H9 (cell line): ENCODE measurements around the gene ERF. TPM values are rescaled to one million over a fixed set of nuclear protein-coding genes. Genes with fewer than 3 reads are reported as not detected.

Experiments used
- DNase-seq: peaks from one replicate; pipeline ENCODE4 v3.0.0-alpha.2; 2017
- H2AFZ ChIP-seq: one replicate; pipeline ENCODE4 v1.6.1; 2013; ENCODE audit warnings: mild to moderate bottlenecking, low read length, control low read depth, moderate library complexity
- H2AK5ac ChIP-seq: 2 replicates; pipeline ENCODE4 v1.6.1; 2013; ENCODE audit warnings: low read length, control low read depth, mixed read lengths; ENCODE audit not compliant: insufficient read length
- H2BK120ac ChIP-seq: one replicate; pipeline ENCODE4 v1.6.1; 2013; ENCODE audit warnings: low read depth, mild to moderate bottlenecking, low read length, control low read depth, inconsistent platforms; ENCODE audit not compliant: poor library complexity, severe bottlenecking
- H2BK12ac ChIP-seq: 2 replicates; pipeline ENCODE4 v1.6.1; 2013; ENCODE audit warnings: low read length, control low read depth, mixed read lengths, low read depth; ENCODE audit not compliant: insufficient read length
- H2BK15ac ChIP-seq: 2 replicates; pipeline ENCODE4 v1.6.1; 2013; ENCODE audit warnings: low read depth, low read length, control low read depth
- H2BK20ac ChIP-seq: one replicate; pipeline ENCODE4 v1.6.1; 2013; ENCODE audit warnings: low read depth, mild to moderate bottlenecking, low read length, control low read depth, inconsistent platforms; ENCODE audit not compliant: poor library complexity, severe bottlenecking
- H2BK5ac ChIP-seq: 2 replicates; pipeline ENCODE4 v1.6.1; 2013; ENCODE audit warnings: low read length, control low read depth, mixed read lengths; ENCODE audit not compliant: insufficient read length
- H3K14ac ChIP-seq: 2 replicates; pipeline ENCODE4 v1.6.1; 2013; ENCODE audit warnings: low read length, control low read depth; ENCODE audit not compliant: insufficient read depth
- H3K18ac ChIP-seq: 2 replicates; pipeline ENCODE4 v1.6.1; 2013; ENCODE audit warnings: low read depth, mild to moderate bottlenecking, mixed read lengths, low read length, control low read depth; ENCODE audit not compliant: insufficient read length
- H3K23ac ChIP-seq: 2 replicates; pipeline ENCODE4 v1.6.1; 2013; ENCODE audit warnings: low read length, control low read depth, mixed read lengths, low read depth; ENCODE audit not compliant: insufficient read length
- H3K23me2 ChIP-seq: 2 replicates; pipeline ENCODE4 v1.6.1; 2013; ENCODE audit warnings: low read depth, mild to moderate bottlenecking, mixed read lengths, low read length, control low read depth; ENCODE audit not compliant: insufficient read length, poor library complexity, severe bottlenecking
- H3K27ac ChIP-seq: 2 replicates; pipeline ENCODE4 v1.5.1; 2013; ENCODE audit warnings: low read length, control low read depth, mixed read lengths, low read depth; ENCODE audit not compliant: insufficient read length
- H3K27me3 ChIP-seq: 2 replicates; pipeline ENCODE4 v1.6.1; 2013; ENCODE audit warnings: low read length, control low read depth, inconsistent platforms; ENCODE audit not compliant: insufficient read depth
- H3K4ac ChIP-seq: 2 replicates; pipeline ENCODE4 v1.6.1; 2013; ENCODE audit warnings: low read depth, mild to moderate bottlenecking, control low read depth, inconsistent platforms, low read length, moderate library complexity
- H3K4me1 ChIP-seq: 2 replicates; pipeline ENCODE4 v1.6.1; 2013; ENCODE audit warnings: low read length, control low read depth, inconsistent platforms; ENCODE audit not compliant: insufficient read depth
- H3K4me2 ChIP-seq: 2 replicates; pipeline ENCODE4 v1.6.1; 2013; ENCODE audit warnings: low read length, control low read depth, mixed read lengths; ENCODE audit not compliant: insufficient read length, insufficient read depth
- H3K56ac ChIP-seq: 2 replicates; pipeline ENCODE4 v1.6.1; 2013; ENCODE audit warnings: low read depth, mild to moderate bottlenecking, mixed read lengths, low read length, control low read depth; ENCODE audit not compliant: insufficient read length
- H3K79me1 ChIP-seq: 2 replicates; pipeline ENCODE4 v1.6.1; 2013; ENCODE audit warnings: low read depth, mild to moderate bottlenecking, moderate library complexity, low read length, control low read depth, inconsistent platforms; ENCODE audit not compliant: insufficient read depth, poor library complexity, severe bottlenecking
- H3K79me2 ChIP-seq: 2 replicates; pipeline ENCODE4 v1.6.1; 2013; ENCODE audit warnings: low read length, control low read depth, inconsistent platforms; ENCODE audit not compliant: insufficient read depth
- H3K9ac ChIP-seq: 2 replicates; pipeline ENCODE4 v1.6.1; 2013; ENCODE audit warnings: low read length, control low read depth, mixed read lengths; ENCODE audit not compliant: insufficient read length; ENCODE audit errors: extremely low read depth
- H3K9me3 ChIP-seq: one replicate; pipeline ENCODE4 v1.6.1; 2013; ENCODE audit warnings: low read depth, low read length, inconsistent platforms; ENCODE audit not compliant: control insufficient read depth
- H3T11ph ChIP-seq: one replicate; pipeline ENCODE4 v1.6.1; 2013; ENCODE audit warnings: mild to moderate bottlenecking, low read length, control low read depth, inconsistent platforms
- H4K20me1 ChIP-seq: one replicate; pipeline ENCODE4 v1.6.1; 2013; ENCODE audit not compliant: control insufficient read depth, insufficient read length, insufficient read depth
- H4K5ac ChIP-seq: 2 replicates; pipeline ENCODE4 v1.6.1; 2013; ENCODE audit warnings: low read depth, mild to moderate bottlenecking, mixed read lengths, low read length, control low read depth; ENCODE audit not compliant: insufficient read length
- H4K8ac ChIP-seq: replicated peaks from 2 replicates; pipeline ENCODE4 v1.6.1; 2013; ENCODE audit warnings: low read length, control low read depth, mixed read lengths, low read depth; ENCODE audit not compliant: insufficient read length
- H4K91ac ChIP-seq: 2 replicates; pipeline ENCODE4 v1.6.1; 2013; ENCODE audit warnings: low read depth, mild to moderate bottlenecking, moderate library complexity, mixed read lengths, low read length, control low read depth; ENCODE audit not compliant: insufficient read length
- H3K27ac Mint-ChIP-seq, 3 experiments: 2 replicates in 2 of 3; 3 replicates in 1 of 3; pipeline ENCODE4 v1.8.0; 2020 to 2021; ENCODE audit warnings: mixed read lengths in 3 of 3, mild to moderate bottlenecking in 1 of 3, moderate library complexity in 1 of 3
- H3K27me3 Mint-ChIP-seq: 2 replicates; pipeline ENCODE4 v1.8.0; 2021; ENCODE audit warnings: low read depth, mild to moderate bottlenecking, moderate library complexity, mixed read lengths
- H3K36me3 Mint-ChIP-seq, 3 experiments: 2 replicates in 2 of 3; 3 replicates in 1 of 3; pipeline ENCODE4 v1.8.0; 2020 to 2021; ENCODE audit warnings: low read depth in 3 of 3, mixed read lengths in 3 of 3; ENCODE audit not compliant: insufficient read depth in 1 of 3
- H3K4me1 Mint-ChIP-seq, 2 experiments: 2 replicates each; pipeline ENCODE4 v1.8.0; 2020; ENCODE audit warnings: mixed read lengths in 2 of 2
- H3K4me3 Mint-ChIP-seq, 2 experiments: 2 replicates in 1 of 2; 3 replicates in 1 of 2; pipeline ENCODE4 v1.8.0; 2020 to 2021; ENCODE audit warnings: mild to moderate bottlenecking in 2 of 2, mixed read lengths in 2 of 2, moderate library complexity in 1 of 2
- H3K9me3 Mint-ChIP-seq, 2 experiments: 2 replicates in 1 of 2; 3 replicates in 1 of 2; pipeline ENCODE4 v1.8.0; 2020; ENCODE audit warnings: mild to moderate bottlenecking in 2 of 2, mixed read lengths in 2 of 2, moderate library complexity in 1 of 2
- WGBS: extraction: QIAGEN DNeasy Blood & Tissue Kit; methylation state at CpG from one replicate; pipeline ENCODE4 v1.1.7; 2013; ENCODE audit warnings: missing lambda C conversion rate, low lambda C conversion rate, mixed read lengths; ENCODE audit not compliant: insufficient read length; ENCODE audit errors: extremely low coverage; 5-methylcytosine and 5-hydroxymethylcytosine counted together
- total RNA-seq: library from RNA; stranded (reverse); gene quantifications from 2 replicates; pipeline ENCODE4 v1.2.1, GENCODE V29; 2021
- TF ChIP-seq, protein P1 (sequence below): fragments of 200-600 bp; sonication (generic); conservative IDR thresholded peaks from 3 replicates; pipeline ENCODE4 v1.8.0; 2021; ENCODE audit warnings: antibody characterized with exemption, mild to moderate bottlenecking

ERF gene
- total RNA-seq, 1 experiment from 2014 or later, result 126 TPM

- Histone ChIP-seq H2BK20ac (no peak overlapping the region), H3K9me3 (no peaks in the 10 kb centered on the region), H3T11ph (no peak overlapping the region), H3K27me3 (no peaks in the 10 kb centered on the region), H4K20me1 (no peaks in the 10 kb centered on the region), H2BK15ac (no peak overlapping the region), H3K79me1 (no peaks in the 10 kb centered on the region), H4K8ac (no peak overlapping the region), H3K9ac (peak overlapping the region; percentile 82), H4K91ac (no peak overlapping the region), H3K56ac (no peak overlapping the region), H3K18ac (no peak overlapping the region), H2BK5ac (no peak overlapping the region), H2AK5ac (no peak overlapping the region), H3K27ac (no peak overlapping the region), H3K23me2 (peaks cover 4% of the 10 kb centered on the region), H2AFZ (no peak overlapping the region), H3K4ac (no peak overlapping the region), H3K79me2 (no peaks in the 10 kb centered on the region; the same call in 1 of the 2 replicates), H2BK12ac (no peak overlapping the region), H3K14ac (no peak overlapping the region), H3K4me1 (no peaks in the 10 kb centered on the region), H3K4me2 (peak overlapping the region; percentile 82), H2BK120ac (no peak overlapping the region), H3K23ac (no peak overlapping the region), H4K5ac (no peak overlapping the region)
- Mint-ChIP-seq H3K9me3 (no peaks in the 10 kb centered on the region), H3K4me1 (peaks cover 20 to 28% of the 10 kb centered on the region in 2 experiments), H3K27me3 (no peaks in the 10 kb centered on the region; the same call in 1 of the 2 replicates), H3K4me3 (peak overlapping the region; percentile 88 to 95), H3K27ac (no peak overlapping the region), H3K36me3 (peaks cover 12 to 26% (median 24%) of the 10 kb centered on the region in 3 experiments)
- TF ChIP-seq, protein P1, sequence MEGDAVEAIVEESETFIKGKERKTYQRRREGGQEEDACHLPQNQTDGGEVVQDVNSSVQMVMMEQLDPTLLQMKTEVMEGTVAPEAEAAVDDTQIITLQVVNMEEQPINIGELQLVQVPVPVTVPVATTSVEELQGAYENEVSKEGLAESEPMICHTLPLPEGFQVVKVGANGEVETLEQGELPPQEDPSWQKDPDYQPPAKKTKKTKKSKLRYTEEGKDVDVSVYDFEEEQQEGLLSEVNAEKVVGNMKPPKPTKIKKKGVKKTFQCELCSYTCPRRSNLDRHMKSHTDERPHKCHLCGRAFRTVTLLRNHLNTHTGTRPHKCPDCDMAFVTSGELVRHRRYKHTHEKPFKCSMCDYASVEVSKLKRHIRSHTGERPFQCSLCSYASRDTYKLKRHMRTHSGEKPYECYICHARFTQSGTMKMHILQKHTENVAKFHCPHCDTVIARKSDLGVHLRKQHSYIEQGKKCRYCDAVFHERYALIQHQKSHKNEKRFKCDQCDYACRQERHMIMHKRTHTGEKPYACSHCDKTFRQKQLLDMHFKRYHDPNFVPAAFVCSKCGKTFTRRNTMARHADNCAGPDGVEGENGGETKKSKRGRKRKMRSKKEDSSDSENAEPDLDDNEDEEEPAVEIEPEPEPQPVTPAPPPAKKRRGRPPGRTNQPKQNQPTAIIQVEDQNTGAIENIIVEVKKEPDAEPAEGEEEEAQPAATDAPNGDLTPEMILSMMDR, result no peak
- DNase-seq, result no peak
- WGBS, result no CpG with 5 or more reads among the region's 3 CpGs
Observed at GRCh38 chr19:42241279-42241678, 13.6 kb downstream of the ERF start.
